ENCODE measurements around the gene ZNRF3. TPM values are rescaled to one million over a fixed set of nuclear protein-coding genes. Genes with fewer than 3 reads are reported as not detected.
A peak's percentile ranks its signal among the peaks of the same experiment; 100 is the strongest.

ZNRF3 gene
- total RNA-seq, 2 donors from 2014 or later: 7.8 to 8.6 TPM

DNA sequence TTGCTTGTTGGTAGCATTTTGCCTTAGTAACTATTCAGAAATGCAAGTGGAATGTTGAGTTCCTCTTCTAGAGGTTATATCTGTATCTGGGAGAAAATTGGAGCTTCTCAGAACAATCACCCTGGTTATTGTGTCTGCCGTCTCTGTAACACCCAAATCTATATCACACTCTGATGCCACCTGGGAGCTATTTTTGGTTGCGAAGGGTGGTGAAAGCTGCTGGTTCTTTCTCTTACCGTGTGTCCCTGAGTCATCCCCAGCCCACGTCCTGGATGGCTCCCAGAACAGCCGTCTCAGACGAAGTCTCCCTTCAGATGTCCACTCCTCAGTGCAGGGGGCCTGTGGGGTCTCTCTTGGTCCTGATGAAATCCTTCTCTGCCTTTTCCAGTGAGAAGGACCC, 94.8 kb downstream of the ZNRF3 start:
- Histone ChIP-seq H3K4me3 (no peak overlapping the region), H3K27me3 (no peaks in the 10 kb centered on the region), H3K4me1 (peaks cover 24% of the 10 kb centered on the region), H3K27ac (peak overlapping the region in 2 of 4 donors; percentile 30 to 36), H3K36me3 (replicated peaks in 1 of 2; ENCODE audit: insufficient read depth in 1 of 2, low read depth in 2 of 2) (no peaks in the 10 kb centered on the region), H3K9me3 (no peaks in the 10 kb centered on the region)
- ATAC-seq: no peak
- TF ChIP-seq, protein P1, sequence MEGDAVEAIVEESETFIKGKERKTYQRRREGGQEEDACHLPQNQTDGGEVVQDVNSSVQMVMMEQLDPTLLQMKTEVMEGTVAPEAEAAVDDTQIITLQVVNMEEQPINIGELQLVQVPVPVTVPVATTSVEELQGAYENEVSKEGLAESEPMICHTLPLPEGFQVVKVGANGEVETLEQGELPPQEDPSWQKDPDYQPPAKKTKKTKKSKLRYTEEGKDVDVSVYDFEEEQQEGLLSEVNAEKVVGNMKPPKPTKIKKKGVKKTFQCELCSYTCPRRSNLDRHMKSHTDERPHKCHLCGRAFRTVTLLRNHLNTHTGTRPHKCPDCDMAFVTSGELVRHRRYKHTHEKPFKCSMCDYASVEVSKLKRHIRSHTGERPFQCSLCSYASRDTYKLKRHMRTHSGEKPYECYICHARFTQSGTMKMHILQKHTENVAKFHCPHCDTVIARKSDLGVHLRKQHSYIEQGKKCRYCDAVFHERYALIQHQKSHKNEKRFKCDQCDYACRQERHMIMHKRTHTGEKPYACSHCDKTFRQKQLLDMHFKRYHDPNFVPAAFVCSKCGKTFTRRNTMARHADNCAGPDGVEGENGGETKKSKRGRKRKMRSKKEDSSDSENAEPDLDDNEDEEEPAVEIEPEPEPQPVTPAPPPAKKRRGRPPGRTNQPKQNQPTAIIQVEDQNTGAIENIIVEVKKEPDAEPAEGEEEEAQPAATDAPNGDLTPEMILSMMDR (IDR thresholded peaks at IDR 0.05): no peak
- TF ChIP-seq POLR2A (IDR thresholded peaks at IDR 0.05): no peak
- DNase-seq: peak in 2 of 4 donors; percentile 22 to 29
- WGBS, 2 donors: 43 to 48% methylated on average over 4 to 6 of the region's 6 CpGs
- intact Hi-C loops (cut with DNase I): no loop called here

DNA sequence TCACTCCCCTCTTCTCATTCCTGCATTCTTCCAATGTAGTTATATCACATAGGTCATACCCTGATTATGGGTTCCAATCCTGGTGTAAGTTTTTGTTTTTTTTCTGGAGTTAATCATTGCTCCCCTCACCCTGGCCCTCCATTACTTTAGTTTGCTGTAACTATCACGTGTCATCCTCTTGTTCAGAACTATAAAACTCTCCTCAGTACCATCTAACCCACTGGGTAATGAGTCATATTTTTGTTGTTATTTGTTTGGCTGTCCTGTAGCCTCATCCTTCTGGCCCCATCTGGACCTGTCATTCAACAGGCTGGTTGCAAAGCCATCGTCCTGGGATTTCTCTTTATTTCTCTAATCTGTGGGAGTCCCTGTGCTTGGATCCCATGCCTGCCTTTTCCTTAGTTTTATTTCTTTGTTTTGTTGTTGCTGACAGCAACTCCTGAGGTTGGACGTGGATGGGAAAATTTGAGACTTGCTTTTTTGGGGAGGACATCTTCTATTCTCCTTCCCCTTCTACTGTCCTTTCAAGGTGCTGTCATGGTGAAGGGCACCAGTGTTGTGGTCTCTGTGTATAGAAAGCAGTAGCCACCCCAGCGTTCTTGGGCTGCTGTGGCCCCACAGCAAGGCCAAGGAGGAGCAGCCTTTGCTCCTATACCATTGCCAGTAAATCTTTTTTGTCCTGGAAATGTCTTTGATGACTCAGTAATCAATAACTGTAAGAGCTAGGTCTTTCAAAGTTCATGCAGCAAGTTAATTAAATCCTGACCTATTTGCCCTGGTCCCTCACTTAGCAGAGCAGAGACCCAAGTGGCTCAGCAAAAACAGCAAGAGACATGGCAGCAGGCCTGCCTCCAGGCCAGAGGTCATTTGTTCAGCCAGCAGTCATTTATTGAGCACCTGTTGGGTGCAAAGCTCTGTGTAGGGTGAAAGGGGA, 95.8 kb downstream of the ZNRF3 start:
- Histone ChIP-seq H3K4me3 (no peak overlapping the region), H3K9me3 (no peaks in the 10 kb centered on the region), H3K27me3 (no peaks in the 10 kb centered on the region), H3K4me1 (peaks cover 24% of the 10 kb centered on the region), H3K36me3 (replicated peaks in 1 of 2; ENCODE audit: insufficient read depth in 1 of 2, low read depth in 2 of 2) (no peaks in the 10 kb centered on the region), H3K27ac (no peak overlapping the region)
- ATAC-seq: no peak
- DNase-seq: no peak
- intact Hi-C loops (cut with DNase I): no loop called here
- TF ChIP-seq, protein P1 (IDR thresholded peaks at IDR 0.05): no peak
- no peak for TF ChIP-seq POLR2A (IDR thresholded peaks at IDR 0.05)
- 70 to 76% methylated on average over 4 of the region's 4 CpGs for WGBS, 2 donors

DNA sequence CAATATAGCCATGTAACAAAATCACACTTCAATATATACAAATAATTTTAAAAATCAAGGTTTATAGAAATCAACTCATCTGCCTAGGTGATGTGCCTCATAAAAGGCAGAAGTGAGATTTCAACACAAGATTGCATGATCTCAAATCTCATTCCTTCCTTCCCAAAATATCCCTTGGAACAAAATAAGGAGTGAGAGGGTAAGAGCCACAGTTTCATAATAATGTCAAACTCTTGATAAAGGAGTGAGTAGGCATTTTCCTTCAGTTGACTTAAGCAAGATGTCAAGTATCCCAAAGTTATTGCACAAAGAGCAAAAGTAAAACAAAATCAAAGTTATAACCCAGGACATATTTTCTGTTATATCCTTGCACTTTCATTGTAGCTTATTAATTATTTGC, 97.0 kb downstream of the ZNRF3 start:
- no peak for ATAC-seq
- Histone ChIP-seq H3K4me3 (no peak overlapping the region), H3K36me3 (replicated peaks in 1 of 2; ENCODE audit: insufficient read depth in 1 of 2, low read depth in 2 of 2) (no peaks in the 10 kb centered on the region), H3K27me3 (no peaks in the 10 kb centered on the region), H3K9me3 (no peaks in the 10 kb centered on the region), H3K27ac (no peak overlapping the region), H3K4me1 (peaks cover 24% of the 10 kb centered on the region)
- intact Hi-C loops (cut with DNase I): no loop called here
- TF ChIP-seq POLR2A (IDR thresholded peaks at IDR 0.05): no peak
- TF ChIP-seq, protein P1 (IDR thresholded peaks at IDR 0.05): no peak
- no peak for DNase-seq

DNA sequence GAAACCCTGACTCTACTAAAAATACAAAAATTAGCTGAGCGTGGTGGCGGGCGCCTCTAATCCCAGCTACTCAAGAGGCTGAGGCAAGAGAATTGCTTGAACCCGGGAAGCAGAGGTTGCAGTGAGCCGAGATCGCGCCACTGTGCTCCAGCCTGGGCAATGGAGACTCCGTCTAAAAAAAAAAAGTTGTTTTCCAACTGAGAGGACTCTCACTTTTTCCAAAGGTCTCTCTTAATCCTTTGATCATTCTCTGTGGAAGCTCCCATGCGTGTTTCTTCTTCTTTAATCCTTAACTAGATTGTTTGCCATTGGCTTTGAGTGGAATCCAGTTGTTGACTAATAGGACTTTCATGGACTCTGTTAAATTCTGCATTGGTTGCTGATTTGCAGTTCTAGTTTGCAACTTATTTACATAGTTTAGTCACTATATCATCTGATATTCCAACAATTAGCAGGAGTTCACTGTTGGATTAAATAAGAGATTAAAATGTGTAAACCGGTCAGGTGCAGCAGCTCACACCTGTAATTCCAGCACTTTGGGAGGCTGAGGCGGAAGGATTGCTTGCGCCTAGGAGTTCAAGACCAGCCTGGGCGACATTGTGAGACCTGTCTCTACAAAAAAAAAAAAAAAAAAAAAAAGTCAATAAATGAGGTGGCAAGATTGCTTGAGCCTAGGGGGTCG, 98.6 kb downstream of the ZNRF3 start:
- TF ChIP-seq POLR2A (IDR thresholded peaks at IDR 0.05): no peak
- TF ChIP-seq, protein P1 (IDR thresholded peaks at IDR 0.05): no peak
- H3K27ac ChIP-seq: no peak overlapping the region
- H3K4me1 ChIP-seq: peaks cover 19% of the 10 kb centered on the region
- WGBS, 2 donors: 90 to 93% methylated on average over 14 of the region's 14 CpGs
- H3K27me3 ChIP-seq: no peaks in the 10 kb centered on the region
- intact Hi-C loops (cut with DNase I): no loop called here
- no peak overlapping the region for H3K4me3 ChIP-seq
- DNase-seq: no peak
- ATAC-seq: no peak
- no peaks in the 10 kb centered on the region for H3K9me3 ChIP-seq
- H3K36me3 ChIP-seq (replicated peaks in 1 of 2; ENCODE audit: insufficient read depth in 1 of 2, low read depth in 2 of 2): no peaks in the 10 kb centered on the region

All from body of pancreas (tissue), 4 donors.